ENCODE data around the gene ZSCAN30.

DNA sequence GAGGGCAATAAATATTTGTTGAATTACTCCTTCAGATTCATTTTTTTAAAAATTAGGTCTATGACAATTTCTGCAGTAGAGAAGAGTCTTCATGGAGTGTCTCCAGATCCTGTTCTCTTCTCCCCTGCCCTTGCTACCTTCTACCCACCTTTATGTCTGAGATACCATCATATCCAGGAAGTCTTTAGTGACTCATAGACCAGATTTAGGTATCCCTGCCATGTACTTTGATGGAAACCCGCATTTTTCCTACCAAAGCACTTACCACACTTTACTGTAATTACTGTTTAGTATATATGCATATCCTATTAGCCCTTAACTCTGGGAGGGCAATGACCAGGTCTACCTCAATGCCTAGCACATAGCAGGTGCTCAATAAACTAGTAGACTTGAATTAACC is 37.6 kb downstream of the ZSCAN30 start:
- TF ChIP-seq, protein P1, sequence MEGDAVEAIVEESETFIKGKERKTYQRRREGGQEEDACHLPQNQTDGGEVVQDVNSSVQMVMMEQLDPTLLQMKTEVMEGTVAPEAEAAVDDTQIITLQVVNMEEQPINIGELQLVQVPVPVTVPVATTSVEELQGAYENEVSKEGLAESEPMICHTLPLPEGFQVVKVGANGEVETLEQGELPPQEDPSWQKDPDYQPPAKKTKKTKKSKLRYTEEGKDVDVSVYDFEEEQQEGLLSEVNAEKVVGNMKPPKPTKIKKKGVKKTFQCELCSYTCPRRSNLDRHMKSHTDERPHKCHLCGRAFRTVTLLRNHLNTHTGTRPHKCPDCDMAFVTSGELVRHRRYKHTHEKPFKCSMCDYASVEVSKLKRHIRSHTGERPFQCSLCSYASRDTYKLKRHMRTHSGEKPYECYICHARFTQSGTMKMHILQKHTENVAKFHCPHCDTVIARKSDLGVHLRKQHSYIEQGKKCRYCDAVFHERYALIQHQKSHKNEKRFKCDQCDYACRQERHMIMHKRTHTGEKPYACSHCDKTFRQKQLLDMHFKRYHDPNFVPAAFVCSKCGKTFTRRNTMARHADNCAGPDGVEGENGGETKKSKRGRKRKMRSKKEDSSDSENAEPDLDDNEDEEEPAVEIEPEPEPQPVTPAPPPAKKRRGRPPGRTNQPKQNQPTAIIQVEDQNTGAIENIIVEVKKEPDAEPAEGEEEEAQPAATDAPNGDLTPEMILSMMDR (IDR thresholded peaks at IDR 0.05): no peak
- TF ChIP-seq EP300 (IDR thresholded peaks at IDR 0.05) (no peak), POLR2AphosphoS5 (IDR thresholded peaks at IDR 0.05) (no peak)

Measured in gastroesophageal sphincter (tissue), 3 donors.